ENCODE data around the gene SCARF1. TPM values are rescaled to one million over a fixed set of nuclear protein-coding genes. Genes with fewer than 3 reads are reported as not detected.
A peak's percentile ranks its signal among the peaks of the same experiment; 100 is the strongest.

Gene SCARF1
- total and polyA plus RNA-seq, 7 donors, result 2.0 to 8.9 (median 5.2) TPM

- 62 to 77% (median 63%) methylated on average over 37 to 38 of the region's 38 CpGs for WGBS, 3 donors
- DNase-seq, result peak in 1 of 2 donors; percentile 71
- H3K27me3 ChIP-seq (ENCODE audit: insufficient read depth in 3 of 3, low read length in 2 of 3), result no peaks in the 10 kb centered on the region
- H3K4me1 ChIP-seq, result peaks cover 61% of the 10 kb centered on the region
- intact Hi-C loops (cut with DNase I), result loop anchor here (5.0 kb wide), 1 partner anchor 36 kb away; the partner anchor contains the start of gene SLC43A2 (in 2 of the 2)
- ATAC-seq, result peak in 2 of 4 donors; percentile 7 to 24
- peak overlapping the region; percentile 37 for H3K4me3 ChIP-seq
- no peaks in the 10 kb centered on the region for H3K36me3 ChIP-seq (ENCODE audit: insufficient read depth in 1 of 2, low read depth in 1 of 2)
- TF ChIP-seq CTCF (IDR thresholded peaks at IDR 0.05), result no peak
- no peaks in the 10 kb centered on the region for H3K9me3 ChIP-seq
- H3K27ac ChIP-seq, result peak overlapping the region; percentile 90
Measured at GRCh38 chr17:1590747-1591473, 54.6 kb downstream of the SCARF1 start.

- peaks cover 65% of the 10 kb centered on the region for H3K4me1 ChIP-seq
- peak overlapping the region; percentile 37 for H3K4me3 ChIP-seq
- peaks cover 0 to 7% of the 10 kb centered on the region in 2 donors for H3K36me3 ChIP-seq (ENCODE audit: insufficient read depth in 1 of 2, low read depth in 1 of 2)
- DNase-seq (peak; percentile 85 to 95), ATAC-seq (peak; percentile 77 to 87 (median 83))
- H3K9me3 ChIP-seq, result no peaks in the 10 kb centered on the region
- peak overlapping the region; percentile 90 for H3K27ac ChIP-seq
- intact Hi-C loops (cut with DNase I), result loop anchor here (5.0 kb wide), 1 partner anchor 37 kb away; the partner anchor contains the start of gene SLC43A2 (in 2 of the 2)
- no peaks in the 10 kb centered on the region for H3K27me3 ChIP-seq (ENCODE audit: insufficient read depth in 3 of 3, low read length in 2 of 3)
- WGBS, 3 donors, result 18 to 33% (median 20%) methylated on average over 16 to 19 of the region's 19 CpGs
- no peak for TF ChIP-seq CTCF (IDR thresholded peaks at IDR 0.05)
Measured at GRCh38 chr17:1590029-1590746, 55.3 kb downstream of the SCARF1 start.

- H3K4me1 ChIP-seq, result peaks cover 65% of the 10 kb centered on the region
Measured at GRCh38 chr17:1588821-1589585, 56.5 kb downstream of the SCARF1 start.

More at GRCh38 chr17:1588821-1589585, 56.5 kb downstream of the SCARF1 start:
- no peak overlapping the region for H3K4me3 ChIP-seq
- intact Hi-C loops (cut with DNase I), result no loop called here
- no peaks in the 10 kb centered on the region for H3K27me3 ChIP-seq (ENCODE audit: insufficient read depth in 3 of 3, low read length in 2 of 3)
- no peak for TF ChIP-seq CTCF (IDR thresholded peaks at IDR 0.05)
- peak in 1 of 2 donors; percentile 62 for DNase-seq
- ATAC-seq, result no peak
- H3K36me3 ChIP-seq (ENCODE audit: insufficient read depth in 1 of 2, low read depth in 1 of 2), result peaks cover 0 to 16% of the 10 kb centered on the region in 2 donors
- H3K27ac ChIP-seq, result peak overlapping the region; percentile 90
- WGBS, 3 donors, result 89 to 92% (median 92%) methylated on average over 33 of the region's 33 CpGs
- no peaks in the 10 kb centered on the region for H3K9me3 ChIP-seq

Measured in psoas muscle (tissue), 8 donors.